Peyer's patch (tissue), 4 donors: ENCODE measurements around the gene SLC23A3. TPM values are rescaled to one million over a fixed set of nuclear protein-coding genes. Genes with fewer than 3 reads are reported as not detected.
"Not testable (repeated sequence)": the region's sequence is repeated elsewhere in the genome, so short reads cannot be mapped to it uniquely, and the experiment has no call there.

Experiments used
- DNase-seq, 3 donors: peaks; one replicate each; pipeline ENCODE4 v3.0.0-alpha.2; 2017 to 2019
- H3K27ac ChIP-seq, 4 donors: fragments of 200-600 bp; sonication (generic); one replicate each; pipeline ENCODE4 v1.5.1; 2016 to 2019
- H3K27me3 ChIP-seq, 2 donors: fragments of 200-600 bp; sonication (generic); one replicate each; pipeline ENCODE4 v1.5.1; 2019
- H3K36me3 ChIP-seq, 3 donors: fragments of 200-600 bp; sonication (generic); one replicate each; pipeline ENCODE4 v1.5.1; 2016 to 2019
- H3K4me1 ChIP-seq, 4 donors: fragments of 200-600 bp; sonication (generic); one replicate each; pipeline ENCODE4 v1.5.1; 2016 to 2019
- H3K4me3 ChIP-seq, 4 donors: fragments of 200-600 bp; sonication (generic); 1 replicate in 3 of 4; 2 replicates in 1 of 4; pipeline ENCODE4 v1.5.1; 2016 to 2019; ENCODE audit warnings: mild to moderate bottlenecking in 1 of 4
- H3K9me3 ChIP-seq, 4 donors: fragments of 200-600 bp; sonication (generic); one replicate each; pipeline ENCODE4 v1.5.1; 2016 to 2019; ENCODE audit warnings: mild to moderate bottlenecking in 1 of 4
- POLR2A ChIP-seq, 2 donors: fragments of 450-650 bp; IDR thresholded peaks; one replicate each; pipeline ENCODE4 v1.5.1; 2017; ENCODE audit warnings: antibody characterized with exemption in 2 of 2, mild to moderate bottlenecking in 2 of 2, moderate library complexity in 2 of 2
- total RNA-seq, 4 donors: library from RNA; depleted of rRNA; stranded (reverse); fragments of >200 nt; gene quantifications; one replicate each; pipeline ENCODE4 v1.1.0, GENCODE V29; 2016
- TF ChIP-seq, protein P1 (sequence below), 6 experiments: fragments of 450-650 bp in 4 of 6; fragments of 200-600 bp in 2 of 6; sonication (generic) in 1 of 6; IDR thresholded peaks; one replicate each; pipeline ENCODE4 v1.5.1; 2017 to 2019; ENCODE audit warnings: antibody characterized with exemption in 6 of 6, mild to moderate bottlenecking in 3 of 6, moderate library complexity in 1 of 6

Gene SLC23A3
- total RNA-seq, 4 donors from 2014 or later = 5.0 to 111 (median 62.8) TPM

DNA sequence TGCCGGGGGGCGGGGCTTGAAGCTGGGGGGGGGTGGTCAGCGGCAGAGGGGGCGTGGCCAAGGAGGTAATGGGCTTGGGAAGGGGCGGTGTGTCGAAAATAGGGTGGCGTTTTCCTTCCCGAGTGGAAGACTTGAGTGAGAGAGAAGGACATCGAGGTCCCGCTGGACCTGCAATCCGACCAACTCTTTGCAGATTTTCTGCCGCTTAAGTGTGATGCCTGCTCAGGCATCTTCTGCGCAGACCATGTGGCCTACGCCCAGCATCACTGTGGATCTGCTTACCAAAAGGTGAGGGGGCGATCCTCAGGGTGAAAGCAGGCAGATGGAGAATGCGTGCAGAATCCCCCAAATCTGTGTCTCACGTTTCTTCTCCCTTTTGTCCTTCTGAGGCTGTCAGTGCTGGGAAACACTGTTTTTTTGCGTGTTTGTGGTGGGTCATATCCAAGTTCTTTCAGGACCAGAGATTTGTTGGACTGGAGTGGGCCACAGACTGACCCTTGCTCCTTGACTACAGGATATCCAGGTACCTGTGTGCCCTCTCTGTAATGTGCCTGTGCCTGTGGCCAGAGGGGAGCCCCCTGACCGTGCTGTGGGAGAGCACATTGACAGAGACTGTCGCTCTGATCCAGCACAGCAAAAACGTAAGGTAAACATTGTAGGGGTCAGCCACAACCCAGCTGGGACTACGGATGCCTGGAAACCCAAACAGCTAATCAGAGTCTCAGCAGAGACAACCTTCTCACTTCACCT lies 37.5 kb upstream of the SLC23A3 start:
- peak in 1 of 3 donors; percentile 49 for DNase-seq
- H3K9me3 ChIP-seq = no peaks in the 10 kb centered on the region
- no peaks in the 10 kb centered on the region for H3K27me3 ChIP-seq
- peak overlapping the region; percentile 82 to 92 (median 86) for H3K4me3 ChIP-seq
- no peak for TF ChIP-seq POLR2A (IDR thresholded peaks at IDR 0.05)
- TF ChIP-seq, protein P1, sequence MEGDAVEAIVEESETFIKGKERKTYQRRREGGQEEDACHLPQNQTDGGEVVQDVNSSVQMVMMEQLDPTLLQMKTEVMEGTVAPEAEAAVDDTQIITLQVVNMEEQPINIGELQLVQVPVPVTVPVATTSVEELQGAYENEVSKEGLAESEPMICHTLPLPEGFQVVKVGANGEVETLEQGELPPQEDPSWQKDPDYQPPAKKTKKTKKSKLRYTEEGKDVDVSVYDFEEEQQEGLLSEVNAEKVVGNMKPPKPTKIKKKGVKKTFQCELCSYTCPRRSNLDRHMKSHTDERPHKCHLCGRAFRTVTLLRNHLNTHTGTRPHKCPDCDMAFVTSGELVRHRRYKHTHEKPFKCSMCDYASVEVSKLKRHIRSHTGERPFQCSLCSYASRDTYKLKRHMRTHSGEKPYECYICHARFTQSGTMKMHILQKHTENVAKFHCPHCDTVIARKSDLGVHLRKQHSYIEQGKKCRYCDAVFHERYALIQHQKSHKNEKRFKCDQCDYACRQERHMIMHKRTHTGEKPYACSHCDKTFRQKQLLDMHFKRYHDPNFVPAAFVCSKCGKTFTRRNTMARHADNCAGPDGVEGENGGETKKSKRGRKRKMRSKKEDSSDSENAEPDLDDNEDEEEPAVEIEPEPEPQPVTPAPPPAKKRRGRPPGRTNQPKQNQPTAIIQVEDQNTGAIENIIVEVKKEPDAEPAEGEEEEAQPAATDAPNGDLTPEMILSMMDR (IDR thresholded peaks at IDR 0.05) = no peak
- H3K27ac ChIP-seq = peak overlapping the region; percentile 98 to 99 (median 98)
- peaks cover 0 to 26% (median 0%) of the 10 kb centered on the region in 3 donors for H3K36me3 ChIP-seq
- H3K4me1 ChIP-seq = peaks cover 0 to 24% (median 10%) of the 10 kb centered on the region in 4 donors

DNA sequence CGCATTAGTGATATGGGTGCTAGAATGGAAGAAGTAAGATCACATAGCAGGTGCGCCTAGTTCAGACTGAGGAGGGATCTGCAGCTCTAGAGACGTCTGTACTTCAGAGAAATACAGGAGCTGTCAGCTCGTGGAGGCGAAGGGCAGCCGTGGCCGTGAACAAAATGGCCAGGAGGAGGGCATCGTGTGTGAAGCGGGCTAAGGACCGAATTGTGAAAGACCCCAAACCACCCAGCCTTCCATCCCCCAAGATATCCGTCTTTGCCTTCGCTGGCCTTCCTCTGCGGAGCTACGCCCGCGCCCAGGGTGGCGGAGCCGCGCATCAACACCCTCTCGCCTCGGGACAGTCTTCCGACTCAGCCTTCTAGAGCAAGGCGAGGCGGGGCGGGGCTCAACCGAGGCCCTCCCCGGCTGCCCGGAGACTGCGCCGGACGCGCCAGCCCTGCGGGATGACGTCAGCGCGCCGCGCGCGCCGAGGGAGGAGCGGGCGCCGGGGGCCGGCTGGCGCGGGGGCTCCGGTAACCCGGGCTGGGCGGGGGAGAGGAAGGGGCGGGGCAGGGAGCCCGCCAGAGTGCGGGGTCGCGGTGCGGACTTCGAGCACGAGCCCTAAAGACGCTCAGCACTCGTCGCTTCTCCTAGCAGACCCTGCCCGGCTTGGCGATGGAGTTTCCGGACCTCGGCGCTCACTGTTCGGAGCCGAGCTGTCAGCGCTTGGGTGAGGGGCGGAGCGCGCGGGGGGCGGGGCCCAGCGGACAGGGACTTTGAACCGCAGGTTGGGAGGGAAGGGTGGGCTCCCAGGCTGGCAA lies 36.7 kb upstream of the SLC23A3 start, which contains the start of gene ZFAND2B:
ZFAND2B (plus strand) TSS at position 455 of the 806 bp plus-strand sequence; CDS start at position 661, 206 bp downstream.
- no peaks in the 10 kb centered on the region for H3K27me3 ChIP-seq
- peaks cover 0 to 24% (median 10%) of the 10 kb centered on the region in 4 donors for H3K4me1 ChIP-seq
- peak within 1 kb of the TSS; percentile 98 to 99 (median 98) for H3K27ac ChIP-seq
- peak within 1 kb of the TSS; percentile 82 to 92 (median 86) for H3K4me3 ChIP-seq
- H3K9me3 ChIP-seq = no peaks in the 10 kb centered on the region
- peaks cover 0 to 26% (median 0%) of the 10 kb centered on the region in 3 donors for H3K36me3 ChIP-seq
- TF ChIP-seq, protein P1 (IDR thresholded peaks at IDR 0.05) = peak in 3 of 6 experiments; percentile 36 to 45 (median 44)
- peak; percentile 96 to 99 for TF ChIP-seq POLR2A (IDR thresholded peaks at IDR 0.05)
- DNase-seq = peak; percentile 97 to 98 (median 98)

DNA sequence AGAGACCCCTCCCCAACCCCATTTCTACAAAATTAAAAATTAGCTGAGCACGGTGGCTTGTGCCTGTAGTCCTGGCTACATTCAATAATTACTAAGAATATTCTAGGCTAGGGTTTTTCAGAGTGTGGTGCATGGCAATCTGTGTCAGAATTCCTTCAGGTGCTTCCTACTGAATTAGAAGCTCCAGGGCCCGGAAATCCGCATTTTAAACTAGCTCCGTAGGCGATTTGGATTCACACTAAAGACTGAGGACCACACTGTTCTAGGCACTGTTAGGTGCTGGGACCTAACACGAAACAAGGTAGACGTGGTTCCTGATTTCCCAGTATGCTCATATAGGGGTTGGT lies 36.1 kb upstream of the SLC23A3 start:
- Histone ChIP-seq H3K4me3 (peak overlapping the region; percentile 82 to 92 (median 86)), H3K27ac (peak overlapping the region; percentile 98 to 99 (median 98)), H3K9me3 (no peaks in the 10 kb centered on the region), H3K4me1 (peaks cover 0 to 24% (median 8%) of the 10 kb centered on the region in 4 donors), H3K27me3 (no peaks in the 10 kb centered on the region), H3K36me3 (peaks cover 0 to 26% (median 0%) of the 10 kb centered on the region in 3 donors)
- TF ChIP-seq, protein P1 (IDR thresholded peaks at IDR 0.05) = no peak
- TF ChIP-seq POLR2A (IDR thresholded peaks at IDR 0.05) = no peak
- no peak for DNase-seq

DNA sequence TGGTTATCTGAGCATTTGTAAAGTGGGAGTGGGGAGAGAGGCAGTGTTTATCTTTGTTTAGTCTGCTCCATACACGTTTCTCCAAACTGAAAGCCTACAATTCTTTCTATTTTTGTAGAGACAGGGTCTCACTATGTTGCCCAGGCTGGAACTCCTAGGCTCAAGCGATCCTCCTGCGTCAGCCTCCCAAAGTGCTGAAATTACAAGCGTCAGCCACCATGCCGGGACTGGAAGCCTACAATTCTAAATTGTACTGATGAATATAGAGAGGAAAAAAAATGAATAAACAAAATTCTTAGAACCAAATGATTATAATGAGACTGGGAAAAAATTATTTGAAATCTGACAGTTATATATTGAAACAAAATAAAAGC lies 35.3 kb upstream of the SLC23A3 start:
- TF ChIP-seq, protein P1 (IDR thresholded peaks at IDR 0.05) = no peak
- no peak for TF ChIP-seq POLR2A (IDR thresholded peaks at IDR 0.05)

DNA sequence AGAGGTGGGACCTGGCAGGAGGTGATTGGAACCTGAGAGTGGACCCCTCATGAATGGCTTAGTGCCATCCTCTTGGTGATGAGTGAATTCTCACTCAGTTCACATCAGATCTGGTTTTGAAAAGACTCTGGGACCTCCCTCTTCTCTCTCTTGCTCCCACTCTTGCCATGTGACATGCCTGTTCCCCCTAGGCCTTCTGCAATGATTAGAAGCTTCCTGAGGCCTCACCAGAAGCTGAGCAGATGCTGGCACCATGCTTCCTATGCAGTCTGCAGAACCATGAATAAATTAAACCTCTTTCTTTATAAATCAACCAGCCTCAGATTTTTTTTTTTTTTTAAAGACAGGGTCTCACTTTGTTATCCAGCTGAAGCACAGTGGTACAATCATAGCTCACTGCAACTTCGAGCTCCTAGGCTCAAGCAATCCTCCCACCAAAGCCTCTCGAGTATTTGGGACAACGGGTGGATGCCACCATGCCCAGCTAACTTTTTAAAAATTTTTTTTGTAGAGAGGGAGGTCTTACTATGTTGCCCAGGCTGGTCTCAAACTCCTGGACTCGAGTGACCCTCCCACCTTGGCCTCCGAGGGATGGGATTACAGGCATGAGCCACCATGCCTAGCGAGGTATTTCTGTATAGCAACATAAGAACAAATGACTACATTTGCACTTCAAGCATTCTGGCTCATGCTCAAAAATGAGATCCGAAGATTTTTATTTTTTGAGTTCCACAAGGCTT lies 34.8 kb upstream of the SLC23A3 start:
- no peak overlapping the region for H3K4me3 ChIP-seq
- TF ChIP-seq POLR2A (IDR thresholded peaks at IDR 0.05) = no peak
- TF ChIP-seq, protein P1 (IDR thresholded peaks at IDR 0.05) = no peak
- H3K27ac ChIP-seq = no peak overlapping the region
- H3K36me3 ChIP-seq = peaks cover 0 to 18% (median 0%) of the 10 kb centered on the region in 3 donors
- peaks cover 0 to 24% (median 7%) of the 10 kb centered on the region in 4 donors for H3K4me1 ChIP-seq
- DNase-seq = peak in 1 of 3 donors; percentile 26
- H3K27me3 ChIP-seq = no peaks in the 10 kb centered on the region
- no peaks in the 10 kb centered on the region for H3K9me3 ChIP-seq

More for the DNA sequence above, 35.3 kb upstream of the SLC23A3 start:
- no peaks in the 10 kb centered on the region for H3K27me3 ChIP-seq
- peak in 1 of 3 donors; percentile 17 for DNase-seq
- H3K4me1 ChIP-seq = peaks cover 0 to 24% (median 7%) of the 10 kb centered on the region in 4 donors
- peaks cover 0 to 24% (median 0%) of the 10 kb centered on the region in 3 donors for H3K36me3 ChIP-seq
- no peak overlapping the region for H3K4me3 ChIP-seq
- no peak overlapping the region for H3K27ac ChIP-seq
- H3K9me3 ChIP-seq = no peaks in the 10 kb centered on the region

DNA sequence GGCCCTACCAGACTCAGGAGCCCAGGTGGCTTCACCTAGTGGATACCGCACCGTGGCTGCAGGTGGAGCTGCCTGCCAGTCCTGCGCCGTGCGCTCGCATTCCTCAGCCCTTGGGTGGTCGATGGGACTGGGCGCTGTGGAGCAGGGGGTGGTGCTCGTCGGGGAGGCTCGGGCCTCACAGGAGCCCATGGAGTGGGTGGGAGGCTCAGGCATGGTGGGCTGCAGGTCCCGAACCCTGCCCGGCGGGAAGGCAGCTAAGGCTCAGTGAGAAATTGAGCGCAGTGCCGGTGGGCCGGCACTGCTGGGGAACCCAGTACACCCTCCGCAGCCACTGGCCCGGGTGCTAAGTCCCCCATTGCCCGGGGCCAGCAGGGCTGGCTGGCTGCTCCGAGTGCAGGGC lies 31.5 kb upstream of the SLC23A3 start:
- not testable (repeated sequence) for H3K27ac ChIP-seq, H3K9me3 ChIP-seq, H3K27me3 ChIP-seq, H3K4me1 ChIP-seq, H3K4me3 ChIP-seq, H3K36me3 ChIP-seq
- peak in 1 of 3 donors; percentile 24 for DNase-seq
